Posterior cingulate gyrus (tissue), 11 donors: ENCODE results near the gene CNTFR.

Experiments used
- DNase-seq, 10 donors: peaks; one replicate each; pipeline versions ENCODE4 v3.0.0 to v3.0.0-alpha.2; 2020 to 2021; ENCODE audit warnings: mixed read lengths in 3 of 10
- intact Hi-C: fragments of 100-400 bp; cut with DNase I; formaldehyde crosslinking; loops from one replicate; pipeline ENCODE4 v1.15.1; 2023

The CNTFR gene

GRCh38 chr9:34518110-34518616 lies 71.4 kb downstream of the CNTFR start:
- no peak for DNase-seq
- intact Hi-C loops: no loop called here

GRCh38 chr9:34517185-34517584 lies 72.3 kb downstream of the CNTFR start:
- intact Hi-C loops: no loop called here
- no peak for DNase-seq

GRCh38 chr9:34515959-34516358 lies 73.6 kb downstream of the CNTFR start:
- DNase-seq: no peak
- intact Hi-C loops: no loop called here

GRCh38 chr9:34514816-34515215 lies 74.7 kb downstream of the CNTFR start:
- intact Hi-C loops: no loop called here

GRCh38 chr9:34514401-34514800 lies 75.1 kb downstream of the CNTFR start:
- peak in 1 of 10 donors; percentile 67 for DNase-seq
- intact Hi-C loops: no loop called here

More at GRCh38 chr9:34514816-34515215, 74.7 kb downstream of the CNTFR start:
- DNase-seq: no peak

GRCh38 chr9:34513567-34514214 lies 75.8 kb downstream of the CNTFR start:
- intact Hi-C loops: no loop called here
- DNase-seq: peak in 3 of 10 donors; percentile 32 to 85 (median 51)

GRCh38 chr9:34512131-34513078 lies 77.1 kb downstream of the CNTFR start:
- intact Hi-C loops: no loop called here
- DNase-seq: peak in 5 of 10 donors; percentile 28 to 87 (median 53)

GRCh38 chr9:34510497-34511468 lies 78.7 kb downstream of the CNTFR start:
- intact Hi-C loops: no loop called here
- DNase-seq: no peak

GRCh38 chr9:34508951-34509350 lies 80.6 kb downstream of the CNTFR start:
- no peak for DNase-seq
- intact Hi-C loops: no loop called here

GRCh38 chr9:34508463-34508862 lies 81.1 kb downstream of the CNTFR start:
- DNase-seq: no peak
- intact Hi-C loops: no loop called here

GRCh38 chr9:34507966-34508365 lies 81.6 kb downstream of the CNTFR start:
- peak in 1 of 10 donors; percentile 34 for DNase-seq
- intact Hi-C loops: no loop called here

GRCh38 chr9:34507556-34507955 lies 82.0 kb downstream of the CNTFR start:
- DNase-seq: peak in 1 of 10 donors; percentile 70

GRCh38 chr9:34506623-34507022 lies 82.9 kb downstream of the CNTFR start:
- no peak for DNase-seq
- intact Hi-C loops: no loop called here

More at GRCh38 chr9:34507556-34507955, 82.0 kb downstream of the CNTFR start:
- intact Hi-C loops: no loop called here

GRCh38 chr9:34505370-34506120 lies 84.0 kb downstream of the CNTFR start:
- intact Hi-C loops: no loop called here
- no peak for DNase-seq

- intact Hi-C loops: loop anchor here (5.0 kb wide), 1 partner anchor 46 kb away; the partner anchor contains the start of genes DNAI1 and FAM219A
- DNase-seq: no peak
These were observed 86.1 kb downstream of the CNTFR start for GRCh38 chr9:34503406-34503805.

GRCh38 chr9:34502891-34503290 lies 86.6 kb downstream of the CNTFR start:
- peak in 4 of 10 donors; percentile 20 to 78 (median 52) for DNase-seq
- intact Hi-C loops: loop anchor here (1.0 to 5.0 kb wide), 2 partner anchors 20 to 46 kb away; partner anchors contain the start of genes DNAI1 and FAM219A

- peak in 2 of 10 donors; percentile 27 to 65 for DNase-seq
- intact Hi-C loops: loop anchor here (1.0 to 5.0 kb wide), 2 partner anchors 21 to 45 kb away; partner anchors contain the start of genes DNAI1 and FAM219A
These were observed 87.1 kb downstream of the CNTFR start for GRCh38 chr9:34502471-34502870.

- peak; percentile 91 to 99 (median 96) for DNase-seq
- intact Hi-C loops: loop anchor here (1.0 to 5.0 kb wide), 5 partner anchors 21 to 98 kb away; partner anchors contain the start of genes DNAI1 and FAM219A
These were observed 87.6 kb downstream of the CNTFR start for GRCh38 chr9:34501889-34502425.
